HG02852 (cell line): ENCODE results near the gene SYNE3.
A peak's percentile ranks its signal among the peaks of the same experiment; 100 is the strongest.
"Not testable (repeated sequence)": the region's sequence is repeated elsewhere in the genome, so short reads cannot be mapped to it uniquely, and the experiment has no call there.

Source experiments
- ATAC-seq: cut with Tn5 transposase; IDR thresholded peaks from one replicate; pipeline ENCODE4 v1.9.1; 2021; ENCODE audit warnings: mild to moderate bottlenecking, moderate library complexity; ENCODE audit not compliant: unreplicated experiment

Gene SYNE3

DNA sequence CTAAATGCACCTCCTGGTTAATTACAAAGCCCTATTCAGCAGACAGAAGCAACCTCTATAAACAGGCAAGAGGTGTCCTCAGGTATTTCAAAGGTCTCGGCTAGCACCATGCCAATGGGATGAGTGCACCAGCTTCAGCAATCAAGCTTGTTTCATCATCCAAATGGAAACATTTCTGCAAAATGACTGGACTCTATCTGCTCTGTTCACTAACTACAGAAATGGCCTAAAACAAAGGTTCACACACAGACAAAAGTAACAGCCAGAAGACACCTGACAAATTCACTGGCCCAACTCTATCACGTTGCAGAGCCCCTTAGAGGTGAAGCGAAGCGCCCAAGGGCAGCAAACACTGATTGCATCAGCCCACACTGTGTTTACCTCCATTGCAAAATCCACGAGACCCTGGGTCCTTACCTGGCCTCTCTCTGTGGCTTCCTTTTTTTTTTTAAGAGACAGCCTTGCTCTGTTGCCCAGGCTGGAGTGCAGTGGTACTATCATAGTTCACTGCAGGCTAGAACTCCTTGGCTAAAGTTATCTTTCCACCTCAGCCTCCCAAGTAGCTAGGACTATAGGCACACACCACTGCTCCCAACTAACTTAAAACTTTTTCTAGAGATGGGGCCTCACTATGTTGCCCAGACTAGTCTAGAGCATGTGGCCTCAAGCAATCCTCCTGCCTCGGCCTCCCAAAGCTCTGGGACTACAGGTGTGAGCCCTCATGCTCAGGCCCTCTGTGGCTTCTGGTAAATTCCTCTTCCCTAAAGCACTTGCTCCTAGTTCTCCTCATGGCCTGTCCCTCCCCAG, 8.5 kb upstream of the SYNE3 start:
- no peak for ATAC-seq

DNA sequence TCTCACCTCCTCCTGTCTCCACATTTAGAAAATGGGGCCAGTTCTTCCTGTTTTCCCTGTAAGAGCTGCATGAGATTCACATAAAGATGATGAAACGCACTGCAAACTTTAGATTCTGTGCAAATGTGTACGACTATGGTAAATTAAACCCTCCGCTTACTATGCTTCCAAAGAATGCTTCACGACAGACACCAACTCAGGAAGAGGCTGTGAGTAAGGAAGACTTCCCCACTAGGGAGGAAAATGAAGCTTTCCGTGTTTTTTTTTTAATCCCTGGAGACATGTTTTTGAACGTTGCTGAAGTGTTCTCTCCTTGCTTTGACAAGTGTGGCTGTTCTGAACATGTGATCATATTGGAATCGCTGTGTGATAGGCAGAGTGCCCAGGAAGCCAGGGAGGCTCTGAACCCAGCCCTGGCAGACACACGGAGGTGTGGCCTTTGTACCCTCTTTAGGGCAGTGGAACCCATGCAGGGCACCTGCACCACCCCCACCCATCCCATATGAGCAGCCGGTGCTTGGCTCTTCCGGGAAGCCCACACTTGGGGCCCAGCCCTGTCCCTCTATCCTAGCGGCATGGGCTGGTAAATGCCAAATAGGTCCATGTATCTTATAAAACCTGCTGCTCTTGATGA, 7.5 kb upstream of the SYNE3 start:
- no peak for ATAC-seq

DNA sequence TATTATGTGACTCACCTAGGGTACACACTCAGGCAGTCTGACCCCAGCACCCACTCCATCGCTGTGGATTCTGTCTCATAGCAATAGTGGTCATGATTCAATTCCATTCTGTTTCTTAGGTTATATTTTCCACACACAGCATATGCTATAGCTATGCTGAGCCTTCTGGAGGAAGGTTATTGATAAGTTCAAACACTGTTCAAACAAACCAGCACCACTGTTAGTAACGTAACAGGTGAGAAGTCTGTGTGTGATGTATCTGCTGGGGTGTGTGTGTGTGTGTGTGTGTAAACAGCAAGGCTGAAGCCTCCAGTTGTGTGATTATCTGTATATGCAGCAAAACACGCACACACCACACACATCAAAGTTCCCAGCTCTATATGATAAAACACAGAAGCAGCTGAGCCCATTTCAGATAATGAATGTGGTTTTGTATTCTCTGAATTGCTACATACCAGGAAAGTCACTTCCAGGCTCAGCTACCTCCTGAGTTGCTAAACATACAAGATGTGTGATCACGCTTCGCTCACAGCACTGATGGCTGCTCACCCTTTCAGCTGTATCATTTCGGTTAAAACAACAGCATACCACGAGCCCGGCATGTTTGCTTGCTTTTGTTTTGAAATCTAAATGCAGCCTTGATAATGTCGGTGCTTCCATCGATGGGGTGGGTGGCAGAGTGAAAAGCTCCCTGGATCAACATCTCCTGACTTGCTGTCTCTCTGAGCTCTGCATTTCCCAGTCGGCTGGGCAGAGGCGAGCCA, 6.8 kb upstream of the SYNE3 start:
- no peak for ATAC-seq

DNA sequence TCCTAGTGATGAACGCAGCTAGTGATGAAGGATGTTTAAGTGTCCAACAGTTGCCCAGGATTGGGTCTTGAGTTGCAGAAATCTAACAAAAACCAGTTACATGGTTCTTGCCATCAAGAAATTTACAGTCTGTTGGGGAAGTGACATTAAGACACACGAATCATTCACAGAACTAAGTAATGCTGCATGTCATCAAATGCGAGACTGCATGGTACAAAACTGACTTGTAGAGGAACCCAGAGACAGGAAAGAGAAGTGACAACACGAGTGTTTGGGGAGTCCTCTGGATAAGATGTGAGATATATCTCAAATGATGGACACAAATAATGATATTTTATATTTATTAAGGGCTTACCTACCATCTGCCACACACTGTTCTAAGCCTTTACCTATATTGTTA, 6.1 kb upstream of the SYNE3 start:
- no peak for ATAC-seq

DNA sequence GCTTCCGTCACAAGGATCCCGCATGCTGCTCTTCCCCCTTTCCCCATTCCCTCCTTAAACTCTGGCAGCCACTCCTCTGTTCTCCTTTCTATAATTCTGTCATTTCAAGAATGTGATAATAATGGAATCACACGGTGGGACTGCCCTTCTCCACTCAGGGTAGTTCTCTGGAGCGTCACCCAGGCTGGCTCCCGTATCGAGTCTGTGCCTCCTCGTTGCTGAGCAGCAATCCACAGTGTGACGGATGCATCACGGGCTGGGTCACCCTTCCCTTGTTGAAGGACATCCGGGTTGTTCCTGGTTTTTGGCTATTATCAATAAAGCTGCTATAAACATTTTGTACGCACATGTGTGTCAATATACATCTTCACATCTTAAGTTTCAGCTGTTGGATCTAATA, 5.7 kb upstream of the SYNE3 start:
- ATAC-seq, result no peak

DNA sequence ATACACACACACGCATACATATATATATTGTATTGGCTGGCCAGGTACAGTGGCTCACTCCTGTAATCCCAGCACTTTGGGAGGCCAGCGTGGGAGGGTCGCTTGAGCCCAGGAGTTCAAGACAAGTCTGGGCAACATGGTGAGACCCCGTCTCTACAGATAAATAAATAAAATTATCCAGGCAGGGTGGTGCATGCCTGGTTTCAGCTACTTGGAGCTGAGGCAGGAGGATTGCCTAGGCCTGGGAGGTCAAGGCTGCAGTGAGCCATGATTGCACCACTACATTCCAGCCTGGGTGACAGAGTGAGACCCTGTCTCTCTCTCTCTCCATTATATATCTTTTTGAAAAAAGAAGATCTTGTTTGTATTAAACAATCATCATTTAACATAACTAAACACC, 4.6 kb upstream of the SYNE3 start:
- ATAC-seq, result no peak

DNA sequence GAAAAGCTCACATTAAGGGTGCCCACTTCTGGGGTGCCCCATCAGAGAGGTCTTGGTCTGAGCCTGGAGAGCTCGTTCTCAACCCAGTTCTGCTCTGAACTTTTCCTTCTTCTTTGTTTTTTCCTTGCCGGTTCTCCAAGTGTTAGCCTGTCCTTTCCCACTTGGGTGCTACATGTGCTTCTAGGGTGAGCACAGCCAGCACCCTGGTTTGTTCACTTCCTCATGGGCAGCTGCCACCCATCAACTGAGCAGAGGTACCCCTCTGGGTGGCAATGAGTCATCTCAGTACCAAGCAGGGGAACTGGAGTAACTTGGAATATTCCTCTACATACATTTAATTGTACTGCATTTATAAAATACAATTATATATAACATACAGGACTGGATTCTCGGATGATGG, 3.9 kb upstream of the SYNE3 start:
- ATAC-seq, result no peak

DNA sequence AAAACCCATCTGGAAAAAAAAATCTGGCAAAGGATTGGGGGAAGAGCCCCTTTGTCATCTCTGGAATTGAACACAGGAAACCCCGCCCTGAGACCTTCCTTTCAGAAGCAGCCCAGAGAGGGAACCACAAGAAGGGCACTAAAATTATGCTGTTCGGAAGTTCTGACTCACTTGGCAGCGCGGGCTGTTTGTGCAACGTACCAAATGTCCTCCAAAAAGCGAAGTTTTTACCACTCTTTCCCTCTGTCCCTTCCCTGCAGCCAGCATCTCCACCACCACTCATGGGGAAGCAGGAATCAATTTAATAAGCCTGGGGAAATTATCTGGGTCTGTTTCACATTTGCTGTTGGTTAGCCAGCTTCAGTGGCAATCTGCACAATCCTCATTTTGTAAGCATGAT, 3.2 kb upstream of the SYNE3 start:
- ATAC-seq, result no peak

DNA sequence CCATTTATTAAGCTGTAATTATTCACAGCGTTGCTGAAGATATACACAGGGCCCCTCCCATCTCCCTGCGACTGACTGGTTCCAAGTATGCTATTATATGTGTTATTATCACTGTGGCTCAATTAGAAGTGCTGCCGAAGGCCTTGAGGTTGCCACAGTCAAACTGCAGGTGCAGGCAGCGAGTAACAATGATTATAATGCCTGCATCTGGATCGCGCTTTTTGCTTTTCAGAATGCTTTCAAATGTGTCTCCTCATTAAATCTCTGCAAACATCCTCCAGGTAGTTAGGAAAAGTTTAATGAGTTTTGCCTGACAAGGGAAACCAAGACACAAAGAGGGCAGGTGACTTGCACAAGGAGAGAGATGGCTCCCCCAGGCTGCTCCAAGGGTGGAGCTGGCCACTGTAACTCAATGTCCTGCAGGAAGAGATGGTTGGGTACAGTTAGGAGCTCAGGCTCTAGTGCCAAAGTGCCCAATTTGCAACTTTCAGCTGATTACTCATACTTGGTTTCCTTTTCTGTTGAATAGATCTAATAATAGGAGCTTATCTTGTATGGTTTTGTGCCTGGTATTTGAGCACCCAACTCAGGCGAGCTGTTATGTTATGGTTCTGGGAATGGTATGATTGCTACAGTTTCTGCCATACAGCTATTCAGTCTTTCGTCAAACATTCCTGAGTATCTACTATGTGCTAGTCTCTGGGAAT, 1.7 kb upstream of the SYNE3 start:
- no peak for ATAC-seq

DNA sequence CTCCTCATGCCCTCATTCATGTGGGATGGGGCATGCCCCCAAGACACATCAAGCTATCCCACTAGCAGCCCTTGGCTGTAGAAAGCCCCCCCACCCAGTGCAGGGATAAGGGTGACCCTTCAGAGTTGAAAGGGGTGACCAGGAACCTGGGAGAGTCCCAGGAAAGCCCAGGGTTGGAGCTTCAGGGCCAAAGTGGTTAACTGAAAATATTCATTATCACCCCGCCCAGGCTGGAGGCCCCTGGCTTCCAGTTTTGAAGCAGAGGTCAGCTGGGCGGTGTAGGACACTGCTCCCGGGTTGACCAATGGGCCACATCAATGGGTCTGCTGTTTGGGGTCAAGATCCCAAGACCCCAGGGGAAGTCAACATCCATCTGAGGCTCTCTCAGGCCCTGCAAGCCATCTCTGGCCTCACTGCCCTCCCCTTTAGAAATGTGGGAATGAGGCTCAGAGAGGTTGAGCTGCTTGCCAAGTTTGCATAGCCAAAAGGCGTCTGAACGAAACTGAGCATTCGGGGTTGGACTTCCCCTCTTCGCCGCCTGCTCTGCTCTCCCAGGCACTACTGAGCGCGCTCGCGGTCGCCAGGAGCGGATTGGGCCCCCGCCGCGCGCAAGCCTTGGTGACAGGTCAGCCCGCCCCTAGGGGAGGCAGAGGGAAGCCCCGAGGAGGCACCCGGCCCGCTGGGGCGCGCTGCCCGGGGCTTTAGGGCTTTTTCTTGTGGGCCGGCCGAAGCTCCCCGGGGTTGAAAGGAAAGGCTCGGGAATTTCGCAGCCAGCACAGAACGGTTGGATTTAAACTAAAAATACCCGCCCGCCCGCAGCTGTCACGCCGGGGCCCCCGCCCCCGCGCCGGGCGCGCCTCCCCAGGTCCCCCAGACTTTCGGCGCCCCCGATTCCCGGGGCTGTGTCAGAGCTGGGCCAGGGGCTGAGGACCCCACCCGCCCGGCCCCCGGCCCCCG, 576 bp downstream of the SYNE3 start:
- ATAC-seq, result peak; percentile 83

DNA sequence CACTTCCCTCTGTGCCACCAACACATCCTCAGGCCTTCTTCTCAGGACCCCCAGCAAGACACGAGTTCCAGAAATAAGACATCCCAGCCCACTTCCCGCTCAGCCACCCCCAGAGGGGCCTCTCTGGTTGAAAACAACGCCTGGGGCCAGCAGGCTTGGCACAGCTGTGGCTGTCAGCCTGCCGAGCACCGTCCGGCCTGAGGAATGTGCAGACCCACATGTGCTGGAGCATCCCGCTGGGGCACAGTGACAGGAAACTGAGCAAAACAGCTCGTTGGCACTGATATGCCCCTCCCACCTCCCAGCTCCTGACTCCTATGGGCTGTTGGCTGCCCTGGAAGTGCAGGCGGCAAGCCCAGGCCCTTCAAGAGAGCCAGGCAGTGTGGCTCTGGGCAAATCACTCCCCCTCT, 1.4 kb downstream of the SYNE3 start:
- no peak for ATAC-seq

DNA sequence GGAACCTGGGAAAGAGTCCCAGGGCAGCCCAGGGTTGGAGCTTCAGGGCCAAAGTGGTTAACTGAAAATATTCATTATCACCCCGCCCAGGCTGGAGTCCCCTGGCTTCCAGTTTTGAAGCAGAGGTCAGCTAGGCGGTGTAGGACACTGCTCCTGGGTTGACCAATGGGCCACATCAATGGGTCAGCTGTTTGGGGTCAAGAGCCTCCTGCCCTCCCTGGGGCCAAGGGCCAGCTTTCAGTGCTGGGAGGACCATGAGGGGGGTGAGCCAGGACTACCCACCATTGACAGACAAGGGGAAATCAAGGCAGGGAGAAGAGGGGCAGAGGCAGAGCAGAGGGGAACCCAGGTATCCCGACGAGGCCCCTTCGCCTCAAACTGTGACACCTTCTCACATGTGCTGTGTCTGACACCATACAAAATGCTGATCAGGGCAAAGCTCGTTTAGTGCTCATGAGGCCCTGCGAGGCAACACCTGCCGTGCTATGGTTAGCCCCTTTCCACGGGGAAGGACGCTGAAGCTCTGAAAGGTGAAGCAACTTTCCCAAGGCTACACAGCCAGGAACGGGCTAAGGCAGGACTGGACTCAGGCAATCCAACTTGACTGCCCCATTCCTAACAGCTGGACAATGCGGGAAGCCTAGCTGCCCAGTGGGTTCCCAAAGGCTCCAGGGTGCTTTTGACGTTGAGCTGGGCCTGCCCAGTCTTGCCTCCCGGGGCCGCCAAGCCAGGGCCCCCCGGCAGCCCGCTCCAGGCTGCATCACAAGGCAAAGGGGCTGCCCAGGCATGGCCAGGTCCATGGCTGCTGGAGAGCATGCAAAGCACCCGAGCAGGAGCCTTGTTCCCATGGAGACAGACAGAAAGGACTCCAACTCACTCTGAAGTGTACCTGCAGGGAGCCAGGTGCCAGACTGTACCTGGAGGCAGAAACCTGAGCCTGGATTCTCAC, 2.0 kb downstream of the SYNE3 start:
- ATAC-seq, result no peak

DNA sequence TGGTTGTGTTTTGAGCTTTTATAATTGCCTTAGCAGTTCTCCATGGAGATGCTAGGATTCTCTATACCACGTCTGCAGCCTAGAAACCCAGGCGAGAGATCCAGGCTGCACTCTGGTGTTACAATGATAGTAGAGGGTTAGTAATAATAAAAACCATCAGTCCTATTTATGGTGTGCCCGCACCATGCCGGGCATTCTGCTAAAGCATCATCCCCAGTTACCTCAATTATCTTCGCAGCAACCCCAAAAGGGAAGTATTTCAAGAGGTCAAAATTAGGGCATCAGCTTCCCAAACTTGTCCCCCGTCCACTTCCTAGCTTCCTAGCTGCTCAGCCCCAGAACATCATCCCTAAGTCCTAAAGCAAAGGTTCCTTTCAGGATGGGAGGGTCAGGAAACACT, 3.2 kb downstream of the SYNE3 start:
- ATAC-seq, result no peak

DNA sequence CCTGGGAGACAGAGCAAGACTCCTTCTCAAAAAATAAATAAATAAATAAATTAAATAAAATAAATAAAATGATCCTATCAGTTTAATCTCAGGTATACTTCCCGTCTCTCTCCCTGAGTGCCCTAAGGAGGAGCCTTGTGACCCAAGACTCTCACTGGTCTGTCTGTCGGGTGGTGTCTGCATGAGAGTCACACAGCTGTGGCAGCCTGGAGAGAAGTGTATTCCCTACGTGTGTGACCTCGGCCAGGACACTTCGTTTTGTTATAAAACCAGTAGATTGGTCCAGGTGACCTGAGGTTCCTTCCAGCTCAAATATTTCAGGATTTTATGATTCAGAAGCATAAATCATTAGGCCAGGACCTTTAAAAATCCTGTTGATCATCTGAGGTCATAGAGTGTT, 4.8 kb downstream of the SYNE3 start:
- ATAC-seq, result no peak

DNA sequence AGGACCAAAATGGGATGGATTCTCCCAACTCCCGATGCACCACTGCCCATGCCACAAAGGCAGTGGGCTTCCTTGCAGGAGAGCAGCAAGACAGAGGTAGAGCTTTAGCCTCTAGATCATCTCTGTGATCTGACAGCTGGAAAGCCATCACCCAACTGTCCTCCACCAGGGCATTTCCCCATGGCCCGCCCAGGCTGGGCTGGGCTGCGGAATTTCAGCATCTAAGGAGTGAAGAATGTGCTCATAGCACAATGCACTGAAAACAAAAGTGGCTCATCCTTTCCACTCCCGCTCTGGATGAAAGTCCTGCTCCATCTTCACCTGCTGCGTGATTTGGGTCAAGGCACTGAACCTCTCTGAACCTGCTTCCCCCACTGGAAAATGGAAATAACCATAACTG, 5.6 kb downstream of the SYNE3 start:
- no peak for ATAC-seq

DNA sequence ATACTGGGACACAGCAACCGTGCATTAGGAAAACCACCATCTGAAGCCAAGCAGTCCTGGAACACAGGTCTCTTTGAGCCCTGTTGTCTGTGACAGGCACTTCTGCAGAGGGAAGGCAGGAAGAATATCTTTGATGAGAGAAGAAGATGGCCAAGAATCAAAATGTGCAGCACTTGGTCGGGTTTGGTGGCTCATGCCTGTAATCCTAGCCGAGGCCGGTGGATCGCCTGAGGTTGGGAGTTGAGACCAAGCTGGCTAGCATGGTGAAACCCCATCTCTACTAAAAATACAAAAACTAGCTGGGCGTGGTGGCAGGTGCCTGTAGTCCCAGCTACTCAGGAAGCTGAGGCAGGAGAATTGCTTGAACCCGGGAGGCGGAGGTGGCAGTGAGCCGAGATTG, 6.1 kb downstream of the SYNE3 start:
- ATAC-seq, result not testable (repeated sequence)

DNA sequence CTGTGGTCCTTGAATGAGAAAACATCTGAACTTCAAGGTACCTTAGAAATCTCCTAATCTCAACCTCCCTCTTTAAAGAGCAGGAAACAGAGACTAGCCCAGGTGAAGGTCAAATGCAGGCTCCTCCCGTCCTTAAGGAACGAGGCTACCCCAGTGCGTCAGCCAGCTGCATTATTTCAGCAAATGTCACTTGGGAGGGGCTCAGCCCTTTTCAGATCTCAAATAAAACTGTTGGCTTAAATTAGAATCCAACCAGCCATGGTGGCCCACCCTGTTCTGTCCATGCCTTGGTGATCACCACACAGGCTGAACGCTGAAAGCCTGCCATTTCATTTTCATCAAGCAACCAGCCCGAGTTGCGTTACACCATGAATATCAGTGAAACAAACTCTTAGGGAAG, 7.0 kb downstream of the SYNE3 start:
- ATAC-seq, result no peak

DNA sequence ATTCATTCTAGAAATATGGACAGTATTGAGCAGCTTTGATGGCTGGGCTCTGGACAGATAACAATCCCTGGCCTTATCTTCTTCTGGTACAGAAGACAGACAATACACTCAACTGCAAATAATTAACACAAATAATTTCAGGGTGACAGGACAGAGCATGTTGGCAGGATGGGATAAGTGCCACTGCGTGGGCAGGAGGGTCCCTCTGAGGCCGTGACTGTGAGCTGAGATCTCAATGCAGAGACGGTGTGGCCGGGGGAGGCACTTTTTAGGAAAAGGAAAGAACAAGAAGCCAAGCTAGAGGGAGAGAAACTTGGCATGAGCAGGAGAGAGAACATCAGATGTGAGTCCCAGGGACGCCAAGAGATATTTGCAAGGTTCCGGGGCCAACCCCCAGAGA, 8.1 kb downstream of the SYNE3 start:
- ATAC-seq, result no peak

DNA sequence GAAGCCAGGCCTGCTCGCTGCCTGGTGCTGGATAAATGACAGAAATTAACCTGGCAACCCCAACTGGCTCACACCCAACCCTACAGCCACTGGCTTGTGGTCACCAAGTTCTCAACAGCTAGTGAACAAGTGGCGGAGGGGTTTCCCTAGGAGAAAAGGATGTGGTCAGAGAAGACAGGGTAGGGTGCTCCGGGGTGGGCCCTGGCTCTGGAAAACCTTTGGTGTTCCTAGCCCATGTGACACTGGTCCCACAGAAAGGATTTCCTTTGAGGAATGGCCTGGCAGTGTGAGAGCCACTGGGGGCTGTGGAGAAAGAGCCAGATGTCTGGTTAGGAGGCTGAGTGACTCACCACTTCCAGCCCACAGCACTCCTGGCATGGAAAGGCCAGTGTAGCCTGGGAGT, 8.7 kb downstream of the SYNE3 start:
- ATAC-seq, result no peak
